ENCODE results near the gene RAP2A.

The RAP2A gene

DNA sequence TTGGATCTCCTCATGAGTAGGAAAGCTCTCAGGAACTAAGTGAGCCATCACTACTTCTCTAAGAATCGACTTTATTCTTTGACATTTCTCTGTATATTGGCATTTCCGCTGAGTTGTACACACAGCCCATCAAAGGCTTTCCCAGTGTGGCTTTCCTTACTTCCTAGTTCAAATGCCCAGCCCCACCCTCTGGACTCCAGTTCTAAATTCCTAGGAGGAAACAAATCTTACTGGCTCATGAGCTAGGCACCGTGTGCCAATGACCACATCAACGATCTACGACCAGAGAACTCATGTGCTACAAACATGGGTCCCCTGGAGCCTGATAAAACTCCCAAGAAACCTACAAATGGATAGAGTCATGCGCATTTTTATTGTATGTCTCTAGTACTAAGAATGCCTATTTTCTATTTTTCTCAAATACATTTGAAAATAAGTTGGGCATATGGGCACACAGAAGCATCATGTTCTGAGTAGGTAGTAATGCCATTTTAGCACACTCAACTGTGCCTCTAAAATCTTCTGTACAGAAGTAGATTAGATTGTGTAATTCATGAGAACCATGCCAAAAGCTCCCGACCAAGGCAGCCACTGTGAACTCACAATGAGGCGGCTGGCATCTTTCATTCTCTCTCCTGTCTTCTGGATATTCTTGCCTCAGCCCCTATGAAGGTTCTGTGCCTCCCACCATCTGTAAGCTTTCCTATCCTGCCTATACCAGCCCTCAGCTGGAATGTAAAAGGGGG, 10.5 kb upstream of the RAP2A start:
- no peak for DNase-seq

DNA sequence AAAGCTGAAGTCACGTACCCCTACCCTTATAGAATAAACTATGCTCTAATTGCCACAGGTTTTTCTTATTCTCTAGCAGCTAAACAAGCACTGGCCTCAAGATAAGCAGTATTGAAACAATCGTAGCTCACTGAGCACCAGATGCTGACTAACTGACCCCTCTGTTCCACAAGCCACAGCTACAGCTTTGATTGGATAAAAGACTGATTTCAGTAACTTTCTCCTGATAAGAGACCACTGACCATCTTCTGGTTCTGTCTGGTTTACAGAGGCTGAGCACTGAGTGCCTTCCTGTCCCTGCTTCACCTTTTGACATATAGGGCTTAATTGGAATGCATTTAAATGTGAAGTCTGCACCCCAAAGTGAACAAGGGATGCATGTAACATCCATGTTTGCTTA, 8.4 kb upstream of the RAP2A start:
- DNase-seq: no peak

DNA sequence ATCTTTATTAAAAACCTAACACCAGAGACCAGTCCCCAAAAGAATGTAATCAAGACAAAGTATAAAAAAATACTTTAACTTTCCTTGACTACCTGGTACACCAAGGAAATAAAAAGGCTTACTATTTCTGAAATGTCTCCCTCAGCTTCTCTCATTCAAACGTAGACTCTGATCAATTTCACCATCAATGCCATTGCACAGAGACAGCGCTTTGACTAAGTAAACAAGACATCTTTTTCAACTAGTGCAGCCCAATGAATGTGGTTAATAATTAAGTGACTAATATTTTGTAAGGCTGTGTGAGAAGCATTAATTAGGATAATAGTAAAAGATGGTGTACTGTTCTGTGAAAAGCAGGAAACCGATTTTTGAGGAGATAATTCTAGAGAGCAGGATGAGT, 7.3 kb upstream of the RAP2A start:
- no peak for DNase-seq

DNA sequence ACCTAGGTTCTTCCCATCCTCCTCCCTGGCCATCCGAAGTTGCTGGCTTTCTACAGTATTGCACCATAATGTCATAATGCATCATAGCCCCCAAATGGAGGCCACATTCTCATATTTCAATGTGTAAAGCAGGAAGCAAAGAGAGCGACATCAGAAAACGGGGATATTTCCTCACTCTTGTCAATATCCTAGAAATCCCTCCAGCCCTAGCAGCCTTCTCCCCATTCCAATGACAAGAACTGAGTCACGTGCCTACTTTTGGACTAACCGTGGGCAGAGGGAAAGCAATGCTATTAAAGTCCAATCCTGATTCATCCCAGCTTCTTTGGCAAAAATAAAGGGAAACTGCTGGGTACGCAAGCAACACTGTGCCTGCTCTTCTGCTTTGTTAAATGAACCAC, 4.3 kb upstream of the RAP2A start:
- DNase-seq: no peak

DNA sequence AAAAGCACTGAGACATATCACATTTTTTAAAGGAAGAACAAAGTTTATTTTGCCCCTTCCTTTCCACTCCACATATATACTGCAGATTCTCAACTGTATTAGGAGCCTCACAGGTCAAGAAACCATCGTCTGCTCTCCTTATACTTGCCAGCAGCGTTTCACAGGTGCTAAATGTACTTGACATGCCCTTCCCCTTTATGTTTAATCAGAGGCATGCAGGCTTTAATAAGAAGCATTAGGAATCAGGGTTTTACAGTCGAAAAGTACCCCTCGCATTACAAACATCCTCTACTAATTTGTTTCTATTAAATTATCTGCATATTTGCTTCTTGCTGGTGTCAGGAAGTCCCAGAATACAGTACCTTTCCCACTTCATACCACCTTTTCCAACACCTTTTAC, 3.7 kb upstream of the RAP2A start:
- DNase-seq: no peak

DNA sequence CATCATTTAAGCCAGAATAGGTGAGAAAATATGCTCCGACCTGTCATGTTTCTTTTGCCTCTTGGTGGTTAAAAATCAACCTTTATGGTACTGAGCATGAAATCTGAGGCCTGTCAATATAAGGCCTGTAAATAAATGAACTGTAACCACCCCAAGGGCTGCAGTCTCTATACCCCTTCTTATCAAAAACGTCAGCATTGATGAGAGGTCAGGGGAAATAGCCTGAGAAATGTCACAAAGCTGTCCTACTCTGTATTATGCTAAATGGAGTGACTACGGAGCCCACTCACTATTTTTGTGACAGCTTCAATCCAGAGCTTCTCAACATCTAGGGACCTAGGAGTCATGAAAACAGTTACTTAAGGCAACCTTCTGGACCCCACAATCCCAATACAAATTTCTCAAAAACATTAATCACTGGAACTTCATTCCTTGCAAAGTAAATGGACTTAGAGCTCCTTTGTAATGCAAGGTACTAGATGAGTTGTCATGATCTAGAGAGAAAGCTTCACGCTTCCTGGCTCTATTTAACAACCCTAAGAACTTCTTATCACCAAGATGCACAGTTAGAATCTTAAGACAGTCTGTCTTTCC, 2.7 kb upstream of the RAP2A start:
- no peak for DNase-seq

DNA sequence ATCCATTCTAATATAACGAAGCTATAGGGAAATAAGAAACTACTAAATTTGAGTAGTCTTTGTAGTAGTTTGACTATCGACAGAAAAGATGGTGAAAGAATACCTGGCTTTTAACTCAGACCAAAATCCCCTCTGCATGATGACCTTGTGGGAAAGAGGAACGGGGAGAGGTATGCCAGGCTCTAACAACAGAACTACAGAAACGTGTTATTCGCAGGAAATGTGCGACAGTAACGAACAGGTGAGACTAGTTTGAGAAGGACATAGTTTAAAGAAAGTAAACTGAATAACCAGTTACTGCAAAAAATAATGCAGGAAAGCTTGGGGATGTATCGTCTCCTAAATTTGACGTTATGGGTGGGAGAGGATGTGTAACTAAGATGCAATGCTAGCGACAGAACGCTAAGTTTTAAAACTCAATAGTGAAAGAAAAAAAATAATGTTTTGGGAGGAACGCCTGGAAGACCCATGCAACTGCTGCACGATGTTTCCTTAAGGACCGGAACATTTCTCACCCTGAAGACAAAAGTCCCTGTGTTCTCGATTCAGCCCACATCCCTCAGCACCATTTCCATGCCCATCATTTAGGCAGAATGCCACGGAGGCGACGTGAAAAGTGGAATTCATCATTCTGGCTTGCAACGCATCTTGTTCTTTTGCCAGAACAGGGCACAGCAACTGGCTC, 1.6 kb upstream of the RAP2A start:
- DNase-seq: no peak

DNA sequence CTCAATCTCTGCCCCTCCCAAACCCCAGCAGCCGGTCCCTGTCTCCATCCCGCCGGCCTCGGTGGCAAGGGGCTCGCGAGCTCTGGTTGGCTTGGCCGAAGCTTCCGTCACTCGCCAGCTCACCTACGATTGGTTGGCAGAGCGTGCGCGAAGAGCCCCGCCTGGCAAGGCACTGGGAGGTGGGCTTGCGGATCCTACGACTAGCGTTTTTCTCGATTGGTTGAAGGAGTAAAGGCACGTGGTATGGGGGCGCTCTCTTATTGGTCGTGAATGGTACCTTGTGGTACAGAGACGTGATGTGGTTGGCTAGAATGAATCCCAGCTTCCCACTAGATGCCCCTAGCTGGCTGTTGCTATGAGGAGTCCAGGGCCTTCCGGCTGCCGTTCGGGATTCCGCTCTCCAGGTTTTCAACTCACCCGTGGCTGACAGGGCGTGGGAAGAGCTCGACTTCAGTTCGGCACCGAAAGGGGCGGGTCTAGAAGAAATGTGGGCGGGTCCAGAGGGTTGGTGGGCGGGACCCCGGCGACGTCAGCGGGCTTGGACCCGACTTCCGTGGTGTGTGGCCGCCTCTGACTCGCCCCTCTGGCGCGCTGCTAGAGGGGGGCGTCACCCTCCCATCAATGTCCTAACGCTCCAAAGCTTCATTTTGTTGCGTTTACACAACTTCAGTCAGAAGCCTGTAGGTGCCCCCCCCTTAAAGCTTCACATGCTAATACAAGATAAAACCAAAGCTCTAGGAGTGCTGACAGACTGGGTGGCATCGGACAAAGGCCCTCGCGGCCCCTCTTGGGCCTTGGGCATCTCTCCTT, 847 bp upstream of the RAP2A start:
- DNase-seq: peak; percentile 100

DNA sequence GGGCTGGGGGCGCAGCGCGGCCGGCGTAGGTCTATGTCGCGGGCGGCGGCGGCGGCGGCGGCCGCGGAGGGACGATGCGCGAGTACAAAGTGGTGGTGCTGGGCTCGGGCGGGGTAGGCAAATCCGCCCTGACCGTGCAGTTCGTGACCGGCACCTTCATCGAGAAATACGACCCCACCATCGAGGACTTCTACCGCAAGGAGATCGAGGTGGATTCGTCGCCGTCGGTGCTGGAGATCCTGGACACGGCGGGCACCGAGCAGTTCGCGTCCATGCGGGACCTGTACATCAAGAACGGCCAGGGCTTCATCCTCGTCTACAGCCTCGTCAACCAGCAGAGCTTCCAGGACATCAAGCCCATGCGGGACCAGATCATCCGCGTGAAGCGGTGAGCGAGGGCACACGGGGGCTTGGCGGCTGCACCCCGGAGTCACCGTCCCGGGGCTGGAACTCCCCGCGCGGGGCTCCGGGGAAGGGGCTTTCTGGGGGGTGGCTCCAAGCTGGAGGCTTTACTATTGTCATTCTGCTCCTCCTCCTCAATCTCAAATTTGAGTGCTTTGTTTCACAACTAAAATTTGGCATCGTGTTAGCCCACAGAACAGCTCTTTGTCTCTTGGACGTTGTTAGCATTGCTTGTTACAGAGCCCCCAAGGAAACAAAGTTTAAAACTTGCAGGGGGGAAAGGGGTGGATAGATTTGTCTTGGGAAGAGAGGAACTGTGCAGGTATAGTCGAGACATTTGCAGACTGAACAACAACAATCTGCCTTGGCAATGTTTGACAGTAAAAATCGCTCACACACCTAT, 630 bp downstream of the RAP2A start:
- DNase-seq: peak; percentile 69

DNA sequence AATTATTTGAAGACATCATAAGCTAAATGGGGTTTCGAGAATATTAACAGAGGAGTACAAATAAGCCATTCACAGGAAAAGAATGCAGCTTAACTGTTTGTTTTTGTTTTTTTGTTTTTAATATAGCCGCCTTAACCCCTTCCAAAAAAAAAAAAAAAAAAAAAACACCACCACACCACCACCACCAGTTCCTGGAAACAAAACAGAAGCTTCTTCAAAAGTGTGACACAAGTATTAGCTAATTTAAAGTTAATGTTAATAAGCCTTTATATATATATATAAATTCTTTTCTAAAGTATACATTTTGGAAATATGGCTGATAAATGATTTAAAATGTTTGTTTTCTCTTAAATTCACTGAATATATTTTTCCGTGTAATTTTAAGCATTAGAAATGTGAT, 1.4 kb downstream of the RAP2A start:
- DNase-seq: no peak

DNA sequence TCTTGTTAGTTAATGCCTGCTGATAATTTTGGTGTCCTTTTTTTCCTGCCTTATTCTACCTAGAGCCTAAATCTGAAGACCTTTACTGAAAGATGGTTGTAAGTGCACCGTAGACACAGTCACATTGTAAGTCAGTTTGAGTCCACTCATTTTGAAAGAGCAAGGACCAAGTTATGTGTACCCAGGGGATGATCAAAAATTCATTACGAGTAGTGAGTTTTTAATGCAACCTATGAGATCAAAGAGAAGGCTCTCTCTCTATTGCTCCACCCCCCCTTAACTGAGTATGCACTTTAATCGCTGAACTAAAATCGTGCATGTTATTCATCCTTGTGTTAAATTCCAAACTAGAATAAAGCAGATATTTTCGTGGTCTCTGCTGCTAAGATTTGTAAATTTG, 1.8 kb downstream of the RAP2A start:
- no peak for DNase-seq

DNA sequence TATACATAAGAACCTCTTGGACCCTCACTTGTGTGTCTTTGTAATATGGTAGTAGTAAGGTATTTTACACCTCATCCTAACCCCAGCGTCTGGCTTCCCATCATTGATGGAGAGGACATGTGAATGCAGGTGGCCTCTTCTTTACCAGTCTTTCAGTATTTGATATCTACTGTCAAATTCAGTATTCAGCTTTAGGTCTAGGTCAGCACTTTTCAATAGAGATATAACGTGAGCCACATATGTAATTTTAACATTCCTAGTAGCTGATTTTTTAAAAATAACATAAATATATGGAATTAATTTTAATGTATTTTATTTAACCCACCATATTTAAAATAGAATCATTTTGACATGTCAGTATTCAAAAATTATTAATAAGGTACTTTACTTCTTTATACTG, 2.9 kb downstream of the RAP2A start:
- DNase-seq: no peak

DNA sequence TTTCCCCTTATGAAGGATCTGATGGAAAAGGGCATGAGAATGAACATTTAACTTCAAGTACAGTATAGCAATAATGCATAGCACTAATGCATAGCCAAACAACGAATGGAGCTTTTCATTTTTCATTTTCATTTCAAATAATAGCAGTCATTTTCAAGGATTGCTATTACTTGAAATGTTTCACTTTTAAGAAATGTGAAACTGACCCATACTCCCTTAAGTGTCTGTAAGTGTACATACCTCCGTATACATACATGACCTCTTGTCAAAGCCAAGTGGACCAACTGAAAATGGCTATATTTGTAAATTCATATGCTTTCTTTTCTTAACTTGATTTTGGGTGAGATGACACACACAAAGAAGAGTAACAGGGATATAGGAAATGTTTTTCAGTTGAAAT, 3.8 kb downstream of the RAP2A start:
- no peak for DNase-seq

DNA sequence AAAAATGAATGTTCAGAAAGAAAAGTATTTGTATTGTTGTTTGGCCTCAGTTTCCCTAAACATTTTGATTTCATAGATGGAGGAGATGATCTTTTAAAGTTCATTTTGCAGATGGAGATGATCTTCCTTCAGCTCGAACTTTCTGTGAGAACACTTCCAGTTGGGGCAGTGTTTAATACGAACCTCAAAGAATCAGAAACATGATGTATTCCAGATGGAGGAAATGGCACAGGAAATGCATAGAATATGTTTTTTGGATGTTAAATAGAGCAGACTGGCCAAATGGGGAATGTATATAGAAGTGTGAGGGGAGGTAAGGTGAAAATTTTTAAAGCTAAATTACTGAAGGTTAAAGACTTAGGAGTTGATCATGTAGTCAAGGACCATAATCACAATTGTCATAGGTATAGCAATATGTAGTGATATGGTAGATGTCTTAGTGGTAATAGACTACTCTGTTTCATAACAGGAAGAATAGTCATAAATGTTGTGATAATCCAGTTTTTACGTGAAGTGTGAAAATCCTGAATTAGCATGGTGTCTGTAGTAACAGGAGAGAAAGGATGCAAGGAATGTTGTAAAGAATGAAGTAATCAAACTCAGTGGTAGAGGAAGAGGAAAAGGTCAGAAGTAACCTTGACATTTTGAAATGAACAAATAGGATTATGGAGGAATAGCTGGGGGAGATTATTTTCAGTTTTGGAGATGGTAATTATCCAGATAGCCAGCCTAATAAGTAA, 5.1 kb downstream of the RAP2A start:
- no peak for DNase-seq

DNA sequence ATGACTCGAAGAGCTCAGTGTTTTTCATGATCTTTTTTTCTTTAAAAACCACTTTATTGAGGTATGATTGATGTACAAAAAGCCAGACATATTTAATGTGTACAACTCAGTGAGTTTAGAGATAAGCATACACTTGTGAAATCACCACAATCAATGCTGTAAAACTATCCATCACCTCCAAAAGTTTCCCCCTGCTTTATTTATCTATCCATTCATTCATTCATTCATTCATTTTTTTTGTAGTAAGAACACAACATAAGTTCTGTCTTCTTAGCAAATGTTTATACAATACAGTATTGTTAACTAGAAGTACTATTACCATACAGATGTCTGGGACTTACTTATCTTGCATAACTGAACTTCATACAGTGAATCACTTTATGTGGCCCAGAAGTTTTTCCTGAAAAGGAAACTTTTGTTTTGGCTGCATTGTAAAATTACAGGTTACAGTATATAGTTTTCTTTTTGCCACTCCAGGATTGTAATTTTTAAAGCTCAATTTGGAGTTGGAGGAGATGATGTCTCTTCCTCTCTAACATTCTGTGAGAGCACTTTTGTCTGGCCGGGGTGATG, 6.7 kb downstream of the RAP2A start:
- DNase-seq: no peak

DNA sequence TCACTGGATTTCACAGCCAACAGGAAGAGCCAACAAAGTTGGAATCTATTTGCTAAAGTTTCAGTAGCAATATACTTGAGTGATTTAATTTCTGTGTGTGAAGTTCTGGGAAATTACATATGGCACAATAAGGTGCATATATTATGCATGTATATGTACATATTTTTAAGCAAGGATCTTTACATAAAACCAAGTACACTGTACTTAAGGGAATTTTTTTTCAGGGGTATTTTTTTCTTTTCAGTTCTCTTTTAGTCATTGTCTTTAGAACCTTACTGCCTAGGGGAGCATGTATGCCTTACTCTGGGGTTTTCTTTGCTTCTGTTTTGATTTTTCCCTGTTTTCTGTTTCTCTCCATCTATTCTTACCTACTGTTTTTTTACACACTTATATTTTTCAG, 7.4 kb downstream of the RAP2A start:
- DNase-seq: no peak

DNA sequence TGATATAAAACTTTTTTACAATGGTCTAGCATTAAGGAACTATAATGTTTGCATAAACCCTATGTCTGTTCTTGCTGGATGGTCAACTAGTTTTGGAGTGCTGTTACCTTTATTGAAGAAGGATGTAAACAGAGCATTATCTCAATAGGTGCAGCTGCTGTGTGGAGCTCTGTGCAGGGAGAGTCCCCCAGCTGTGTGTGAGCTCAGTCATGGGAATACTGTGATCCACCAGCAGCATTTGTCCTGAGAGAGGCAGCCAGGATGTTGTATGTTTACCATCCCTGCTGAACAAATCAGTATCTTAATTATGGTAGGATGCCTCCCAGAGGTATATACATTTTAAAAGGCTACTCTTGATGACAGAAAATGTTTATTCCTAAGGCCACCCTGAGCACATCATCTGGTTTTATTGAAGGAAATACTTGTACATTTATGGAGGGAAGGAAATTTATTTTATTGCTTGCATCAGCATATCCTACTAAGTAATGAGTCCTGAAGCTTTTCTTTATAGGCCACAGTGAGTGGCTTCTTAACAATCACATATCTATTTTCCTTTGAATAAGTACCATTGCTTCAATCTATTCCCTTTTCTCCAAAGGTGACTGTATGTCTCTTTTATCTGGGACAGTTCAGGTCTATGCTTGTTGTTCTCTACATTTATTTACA, 11.7 kb downstream of the RAP2A start:
- no peak for DNase-seq

DNA sequence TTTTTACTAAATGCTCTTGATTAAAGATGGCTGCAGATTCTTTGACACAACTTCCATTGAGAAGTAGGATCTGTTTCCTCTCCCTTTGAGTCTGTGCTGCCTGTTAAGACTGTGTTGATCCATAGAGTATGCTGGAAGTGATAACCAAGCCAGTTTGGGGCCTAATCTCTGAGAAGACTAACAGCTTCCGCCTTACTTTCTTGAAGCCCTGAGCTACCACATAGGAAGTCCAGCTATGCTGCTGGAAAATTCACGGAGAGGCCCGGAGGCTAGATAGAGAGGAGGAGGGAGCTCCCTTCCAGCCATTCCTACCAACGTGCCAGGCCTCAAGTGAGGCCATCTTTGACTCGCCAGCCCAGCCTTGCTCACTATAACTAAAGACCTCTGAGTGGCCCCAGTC, 12.5 kb downstream of the RAP2A start:
- no peak for DNase-seq

DNA sequence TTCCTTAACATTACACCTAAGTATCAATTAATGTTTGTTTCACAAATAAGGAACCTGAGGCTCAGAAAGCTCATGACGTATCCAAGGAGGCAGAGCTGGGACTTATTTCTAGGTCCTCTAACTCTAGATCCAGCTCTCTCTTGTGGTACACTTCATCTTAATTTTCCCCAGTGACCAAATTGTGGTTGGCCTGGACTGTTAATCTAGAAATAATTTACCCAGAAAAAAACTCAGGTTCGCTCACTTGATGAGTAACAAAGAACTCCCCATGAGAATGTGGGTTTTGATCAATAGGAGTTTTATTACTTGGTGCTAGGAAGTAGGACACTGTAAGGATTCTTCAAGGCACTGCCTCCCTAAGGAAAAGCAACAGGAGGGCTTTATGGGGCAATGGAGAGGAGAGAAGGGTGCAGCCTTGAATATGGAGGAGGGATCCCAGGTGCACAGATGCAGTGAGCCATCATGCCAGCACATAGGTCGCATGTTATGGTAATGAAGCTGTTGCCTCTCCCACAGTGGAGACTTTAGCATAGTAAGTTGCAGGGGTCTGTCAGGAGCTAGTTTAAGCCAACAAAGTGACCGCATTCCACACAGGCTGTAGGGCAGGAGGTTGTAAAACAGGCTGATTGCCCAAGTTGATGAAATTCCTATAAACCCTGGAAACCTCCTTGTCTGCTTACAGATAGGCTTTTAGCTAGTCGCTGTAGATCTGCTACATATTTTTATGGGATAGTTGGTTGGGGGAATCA, 14.7 kb downstream of the RAP2A start:
- no peak for DNase-seq

DNA sequence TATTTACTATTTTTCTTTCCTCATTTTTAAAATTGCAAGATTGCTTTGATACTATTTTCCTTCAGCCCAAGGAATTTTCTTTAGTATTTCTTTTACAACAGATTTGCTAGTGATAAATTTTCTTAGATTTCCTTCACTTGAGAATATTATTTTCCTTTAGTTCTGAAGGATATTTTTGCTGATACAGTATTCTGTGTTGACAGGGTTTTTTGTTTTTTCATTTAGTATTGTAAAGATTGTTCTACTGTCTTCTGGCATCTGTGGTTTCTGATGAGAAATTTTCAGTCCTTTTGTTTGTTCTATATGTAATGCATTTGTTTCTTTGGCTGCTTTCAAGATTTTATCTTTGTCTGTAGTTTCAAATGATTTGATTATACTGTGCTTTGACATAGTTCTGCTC, 20.7 kb downstream of the RAP2A start:
- no peak for DNase-seq
